GM19240 (cell line): ENCODE data around the gene LRRN1.
"Not testable (repeated sequence)": the region's sequence is repeated elsewhere in the genome, so short reads cannot be mapped to it uniquely, and the experiment has no call there.

Experiments used
- DNase-seq: peaks from one replicate; pipeline ENCODE4 v3.0.0; 2011; ENCODE audit warnings: low spot score; ENCODE audit not compliant: insufficient read length

LRRN1 gene

GRCh38 chr3:3806856-3807255 is 7.6 kb downstream of the LRRN1 start:
- no peak for DNase-seq

DNA sequence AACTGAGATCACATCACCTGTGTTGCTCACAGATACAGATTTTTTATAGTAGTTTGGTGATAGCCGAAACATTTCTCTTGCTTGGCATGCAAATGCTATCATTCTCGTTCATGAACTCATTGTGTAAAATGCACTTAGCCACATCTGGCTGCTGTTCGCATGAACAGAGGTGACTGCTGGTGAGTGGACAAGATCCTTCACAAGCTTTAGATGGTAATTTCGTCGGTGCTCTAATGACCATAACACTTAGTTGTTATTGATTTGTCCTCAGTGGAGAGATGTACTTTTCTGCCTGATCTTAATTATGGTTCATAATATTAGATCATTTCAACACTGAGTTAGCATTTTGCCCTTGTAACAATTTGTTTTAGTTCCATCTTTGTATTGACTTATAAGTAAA is 13.8 kb downstream of the LRRN1 start:
- no peak for DNase-seq

- no peak for DNase-seq
Measured at GRCh38 chr3:3815206-3815605, 16.0 kb downstream of the LRRN1 start.

DNA sequence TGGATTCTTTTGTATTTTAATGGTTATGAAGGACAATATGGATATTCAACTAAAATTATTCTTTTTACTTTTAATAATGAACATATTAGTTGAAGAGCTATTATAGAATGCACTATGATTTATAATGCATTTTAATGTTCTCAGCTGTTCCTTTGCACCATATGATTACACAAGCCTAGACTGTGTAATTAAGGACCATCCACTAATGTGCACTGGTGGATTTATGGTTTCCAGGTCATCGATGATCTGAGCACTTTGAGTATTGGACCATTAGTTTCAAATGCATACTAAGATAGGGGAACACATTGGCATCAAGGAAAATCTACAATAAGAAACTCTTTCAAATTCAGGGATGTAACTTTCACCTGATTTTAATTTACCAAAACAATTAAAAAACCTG is 16.8 kb downstream of the LRRN1 start:
- no peak for DNase-seq

DNA sequence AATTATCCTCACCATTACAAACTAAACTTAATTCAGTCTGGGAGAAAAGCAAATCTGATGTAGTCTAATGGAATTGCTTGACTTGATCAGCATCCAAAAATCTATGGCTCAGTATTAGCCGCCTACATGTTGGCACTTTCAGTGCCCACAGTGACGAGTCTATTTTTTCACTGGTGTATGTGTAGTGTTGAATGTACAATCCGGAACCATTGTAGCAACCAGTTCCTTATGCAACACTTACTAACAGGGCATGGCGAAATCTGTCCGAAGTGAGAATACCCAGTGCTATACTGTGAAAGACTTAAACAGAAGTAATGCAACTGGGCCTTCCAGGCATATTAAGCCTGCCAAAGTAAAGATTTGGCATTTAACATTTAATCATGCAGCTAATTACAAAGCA is 18.6 kb downstream of the LRRN1 start:
- no peak for DNase-seq

- DNase-seq: no peak
Measured at GRCh38 chr3:3821777-3822176, 22.5 kb downstream of the LRRN1 start.

GRCh38 chr3:3825035-3825434 is 25.8 kb downstream of the LRRN1 start:
- DNase-seq: no peak

- DNase-seq: no peak
Measured at GRCh38 chr3:3826521-3826920, 27.3 kb downstream of the LRRN1 start.

- no peak for DNase-seq
Measured at GRCh38 chr3:3827111-3827510, 27.9 kb downstream of the LRRN1 start.

DNA sequence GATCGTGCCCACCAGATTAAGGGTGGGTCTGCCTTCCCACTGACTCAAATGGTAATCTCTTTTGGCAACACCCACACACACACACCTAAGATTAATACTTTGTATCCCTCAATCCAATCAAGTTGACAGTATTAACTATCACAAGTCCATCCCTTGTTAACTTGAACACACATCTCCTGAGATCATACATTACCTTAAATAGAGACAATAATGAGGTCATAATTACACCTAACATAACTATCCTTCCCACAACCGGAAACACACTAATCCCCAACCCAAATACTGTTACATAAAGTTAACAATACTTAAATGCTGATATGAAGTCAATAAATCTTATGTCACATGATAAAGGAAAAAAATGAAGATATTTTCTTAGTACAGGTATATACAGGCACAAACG is 29.2 kb downstream of the LRRN1 start:
- DNase-seq: not testable (repeated sequence)

DNA sequence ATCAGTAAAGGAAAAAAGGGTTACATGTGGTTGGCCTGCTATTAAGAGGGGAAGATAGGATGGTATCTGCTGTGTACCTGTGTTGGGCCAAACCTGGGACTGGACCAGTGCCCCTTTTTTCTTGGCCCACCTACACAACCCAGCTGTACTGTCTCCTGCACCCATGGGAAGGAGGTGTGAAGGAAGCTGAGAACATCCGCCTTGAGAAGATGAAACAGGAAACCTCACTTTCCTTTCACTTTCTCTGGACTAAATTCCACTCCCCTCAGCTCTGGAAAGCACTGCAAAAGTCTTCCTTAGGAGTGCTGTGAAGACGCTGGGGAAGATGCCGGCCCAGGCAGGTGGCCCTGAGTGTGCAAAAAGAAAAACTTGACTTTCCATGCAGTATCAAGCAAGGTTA is 37.6 kb downstream of the LRRN1 start:
- no peak for DNase-seq

GRCh38 chr3:3842356-3842755 is 43.1 kb downstream of the LRRN1 start:
- no peak for DNase-seq

- no peak for DNase-seq
Measured at GRCh38 chr3:3847994-3848922, 49.0 kb downstream of the LRRN1 start.

DNA sequence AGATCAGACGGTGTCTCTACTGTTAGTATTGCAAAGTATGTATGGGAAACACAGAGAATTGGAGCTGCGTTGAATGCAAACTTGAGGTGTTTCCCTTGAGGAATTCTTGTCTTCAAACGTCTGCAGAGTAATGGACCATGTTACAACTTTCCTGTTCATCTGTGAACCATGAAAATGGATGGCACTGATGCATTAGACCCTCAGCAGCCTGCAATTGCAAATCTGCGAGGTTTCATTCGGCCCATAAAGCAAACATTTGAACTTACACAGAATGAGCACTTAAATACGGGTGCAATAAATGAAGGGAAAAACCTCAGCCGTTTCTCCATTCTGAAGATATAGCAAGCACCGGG is 49.7 kb downstream of the LRRN1 start:
- DNase-seq: no peak

DNA sequence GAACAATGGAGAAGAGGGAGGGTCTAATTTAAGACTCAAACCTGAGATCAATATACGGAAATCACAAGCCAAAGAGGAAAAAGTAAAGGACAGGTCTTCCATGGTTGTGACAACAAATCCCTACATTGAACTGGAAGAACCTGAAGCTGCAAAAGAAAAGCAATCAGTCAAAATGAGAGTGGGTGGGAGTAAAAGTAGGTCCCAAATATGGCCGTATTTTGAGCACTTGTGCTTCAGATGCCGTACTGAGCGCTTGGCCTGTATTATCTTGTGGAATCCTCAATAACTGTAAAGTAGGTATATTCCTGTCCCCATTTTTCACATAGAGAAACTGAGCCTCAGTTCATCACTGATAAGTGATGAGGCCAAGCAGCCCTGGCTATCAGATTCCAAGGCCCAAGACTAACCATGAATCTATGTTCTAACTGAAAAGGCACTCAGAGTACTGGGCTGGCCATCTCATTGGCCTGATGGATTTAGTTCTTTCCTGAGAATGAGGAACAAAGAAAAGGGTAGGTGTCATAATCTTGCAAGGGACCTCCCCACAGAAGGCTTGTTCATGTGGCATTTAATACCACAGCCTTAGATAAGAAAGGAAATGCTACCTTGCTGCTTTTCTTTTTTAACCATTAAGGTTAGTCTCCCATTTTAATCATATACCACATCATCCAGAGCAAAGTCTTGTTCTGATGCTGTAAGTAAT is 52.5 kb downstream of the LRRN1 start:
- no peak for DNase-seq

GRCh38 chr3:3853544-3853943 is 54.3 kb downstream of the LRRN1 start:
- no peak for DNase-seq

DNA sequence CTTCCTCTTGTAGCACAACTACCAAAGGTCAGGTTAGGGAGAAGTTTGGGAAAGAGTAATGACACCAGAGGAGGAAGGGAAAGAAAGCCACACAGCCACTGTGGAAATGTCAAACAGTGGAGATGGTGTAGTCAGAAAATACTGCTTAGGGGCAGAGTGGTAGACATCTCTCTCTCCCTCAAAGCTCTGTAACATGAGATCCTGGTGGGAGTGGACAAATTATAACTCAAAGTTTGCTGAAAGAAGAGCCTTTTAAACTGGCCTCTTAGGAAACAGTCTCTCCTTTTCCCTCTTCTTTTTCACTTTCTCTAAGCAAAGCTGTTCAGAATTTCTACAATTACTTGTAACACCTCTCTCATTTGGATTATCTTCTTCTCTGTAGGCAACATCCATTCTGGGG is 55.8 kb downstream of the LRRN1 start:
- no peak for DNase-seq

GRCh38 chr3:3860235-3860634 is 61.0 kb downstream of the LRRN1 start:
- no peak for DNase-seq

DNA sequence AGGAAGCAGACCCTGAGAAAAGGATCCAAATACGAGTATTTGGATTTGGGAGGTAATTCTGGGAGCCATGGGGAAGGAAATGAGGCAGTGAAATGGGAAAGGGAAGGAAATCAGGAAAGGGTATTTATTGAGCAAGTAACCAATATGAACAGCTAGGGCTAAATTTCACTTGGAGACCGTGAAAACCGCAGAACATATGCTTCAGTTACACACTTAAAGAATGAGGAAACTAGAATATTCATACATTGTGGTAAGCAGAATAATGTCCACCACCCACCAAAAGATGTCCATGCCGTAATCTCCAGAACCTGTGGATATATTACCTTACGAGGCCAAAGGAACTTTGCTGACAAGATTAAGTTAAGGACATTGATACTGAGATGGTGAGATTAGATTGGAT is 63.3 kb downstream of the LRRN1 start:
- DNase-seq: no peak

- no peak for DNase-seq
Measured at GRCh38 chr3:3875491-3875890, 76.3 kb downstream of the LRRN1 start.

GRCh38 chr3:3881050-3881449 is 81.8 kb downstream of the LRRN1 start:
- DNase-seq: no peak

DNA sequence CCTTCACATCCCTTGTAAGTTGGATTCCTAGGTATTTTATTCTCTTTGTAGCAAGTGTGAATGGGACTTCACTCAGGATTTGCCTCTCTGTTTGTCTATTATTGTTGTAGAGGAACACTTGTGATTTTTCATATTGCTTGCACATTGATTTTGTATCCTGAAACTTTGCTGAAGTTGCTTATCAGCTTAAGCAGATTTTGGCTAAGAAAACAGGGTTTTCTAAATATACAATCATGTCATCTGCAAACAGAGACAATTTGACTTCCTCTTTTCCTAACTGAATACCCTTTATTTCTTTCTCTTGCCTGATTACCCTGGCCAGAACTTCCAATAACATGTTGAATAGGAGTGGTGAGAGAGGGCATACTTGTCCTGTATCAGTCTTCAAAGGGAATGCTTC is 88.1 kb downstream of the LRRN1 start:
- not testable (repeated sequence) for DNase-seq

- no peak for DNase-seq
Measured at GRCh38 chr3:3893590-3893989, 94.4 kb downstream of the LRRN1 start.
